Activated CD4-positive, alpha-beta T cell treated with anti-CD3 and anti-CD28 coated beads for 1 hour (primary cell): Measurements from ENCODE around the gene CSF1.
"Not testable (repeated sequence)": the region's sequence is repeated elsewhere in the genome, so short reads cannot be mapped to it uniquely, and the experiment has no call there.

Source experiments
- DNase-seq: peaks from one replicate; pipeline ENCODE4 v3.0.0-alpha.2; 2020

CSF1 gene

GRCh38 chr1:109902204-109902985, 8.3 kb upstream of the CSF1 start:
- DNase-seq, result no peak

GRCh38 chr1:109903376-109903930, 7.2 kb upstream of the CSF1 start:
- no peak for DNase-seq

- DNase-seq, result no peak
Measured at GRCh38 chr1:109904105-109904817, 6.4 kb upstream of the CSF1 start.

GRCh38 chr1:109905491-109905890, 5.2 kb upstream of the CSF1 start:
- no peak for DNase-seq

- DNase-seq, result peak; percentile 27
Measured at GRCh38 chr1:109906160-109906838, 4.3 kb upstream of the CSF1 start.

GRCh38 chr1:109906839-109907180, 3.8 kb upstream of the CSF1 start:
- no peak for DNase-seq

GRCh38 chr1:109907190-109907774, 3.4 kb upstream of the CSF1 start:
- DNase-seq, result no peak

- DNase-seq, result no peak
Measured at GRCh38 chr1:109908836-109909235, 1.8 kb upstream of the CSF1 start.

GRCh38 chr1:109909561-109909960, 1.1 kb upstream of the CSF1 start:
- DNase-seq, result no peak

- DNase-seq, result no peak
Measured at GRCh38 chr1:109910963-109911798, 532 bp downstream of the CSF1 start.

GRCh38 chr1:109912214-109912861, 1.7 kb downstream of the CSF1 start:
- no peak for DNase-seq

- DNase-seq, result no peak
Measured at GRCh38 chr1:109912873-109913272, 2.2 kb downstream of the CSF1 start.

GRCh38 chr1:109913360-109913879, 2.8 kb downstream of the CSF1 start:
- DNase-seq, result no peak

- no peak for DNase-seq
Measured at GRCh38 chr1:109914587-109915240, 4.1 kb downstream of the CSF1 start.

GRCh38 chr1:109917051-109917767, 6.6 kb downstream of the CSF1 start:
- DNase-seq, result no peak

GRCh38 chr1:109917768-109918606, 7.3 kb downstream of the CSF1 start:
- no peak for DNase-seq

- no peak for DNase-seq
Measured at GRCh38 chr1:109918671-109919070, 8.0 kb downstream of the CSF1 start.

- DNase-seq, result no peak
Measured at GRCh38 chr1:109919303-109919702, 8.7 kb downstream of the CSF1 start.

- not testable (repeated sequence) for DNase-seq
Measured at GRCh38 chr1:109920391-109920790, 9.7 kb downstream of the CSF1 start.
